Stimulated activated CD4-positive, alpha-beta T cell treated with anti-CD3 and anti-CD28 coated beads, TNF-alpha, amount 100 ng/mL, for 4 hours (primary cell): Measurements from ENCODE around the gene CCNI.
"Not testable (repeated sequence)": the region's sequence is repeated elsewhere in the genome, so short reads cannot be mapped to it uniquely, and the experiment has no call there.

Experiments used
- DNase-seq, 3 experiments: peaks; one replicate each; pipeline ENCODE4 v3.0.0-alpha.2; 2020; ENCODE audit warnings: low read depth in 3 of 3

The CCNI gene

GRCh38 chr4:77075869-77076799 is at the start of gene CCNI:
CCNI (minus strand) TSS chr4:77075989; CDS start chr4:77066362, 9,627 bp downstream.
- peak; percentile 82 to 84 (median 84) for DNase-seq

GRCh38 chr4:77124576-77124975 is 48.8 kb upstream of the CCNI start:
- DNase-seq, result no peak

GRCh38 chr4:77123411-77123810 is 47.6 kb upstream of the CCNI start:
- no peak for DNase-seq

- no peak for DNase-seq
Observed at GRCh38 chr4:77122656-77123055, 46.9 kb upstream of the CCNI start.

GRCh38 chr4:77121736-77122240 is 46.0 kb upstream of the CCNI start:
- DNase-seq, result no peak

GRCh38 chr4:77120886-77121508 is 45.2 kb upstream of the CCNI start:
- no peak for DNase-seq

GRCh38 chr4:77117721-77118120 is 41.9 kb upstream of the CCNI start:
- no peak for DNase-seq

GRCh38 chr4:77113069-77113468 is 37.3 kb upstream of the CCNI start:
- no peak for DNase-seq

GRCh38 chr4:77110730-77111129 is 34.9 kb upstream of the CCNI start:
- DNase-seq, result no peak

GRCh38 chr4:77104791-77105540 is 29.2 kb upstream of the CCNI start:
- no peak for DNase-seq

GRCh38 chr4:77104388-77104787 is 28.6 kb upstream of the CCNI start:
- no peak for DNase-seq

- DNase-seq, result no peak
Observed at GRCh38 chr4:77100234-77100633, 24.4 kb upstream of the CCNI start.

GRCh38 chr4:77097611-77098010 is 21.8 kb upstream of the CCNI start:
- DNase-seq, result no peak

GRCh38 chr4:77095101-77095821 is 19.5 kb upstream of the CCNI start:
- peak; percentile 42 to 54 (median 49) for DNase-seq

- DNase-seq, result no peak
Observed at GRCh38 chr4:77094496-77094895, 18.7 kb upstream of the CCNI start.

- DNase-seq, result no peak
Observed at GRCh38 chr4:77093401-77093800, 17.6 kb upstream of the CCNI start.

GRCh38 chr4:77092975-77093374 is 17.2 kb upstream of the CCNI start:
- DNase-seq, result no peak

GRCh38 chr4:77089866-77090265 is 14.1 kb upstream of the CCNI start:
- DNase-seq, result no peak

- DNase-seq, result not testable (repeated sequence)
Observed at GRCh38 chr4:77087027-77087426, 11.2 kb upstream of the CCNI start.

GRCh38 chr4:77084019-77084639 is 8.3 kb upstream of the CCNI start:
- no peak for DNase-seq
